A549 (cell line): ENCODE measurements around the gene SLC1A2. TPM values are rescaled to one million over a fixed set of nuclear protein-coding genes. Genes with fewer than 3 reads are reported as not detected.

ENCODE experiments used
- ATAC-seq, 2 experiments: fragments of 200-7000 bp in 1 of 2; fragments of >200 bp in 1 of 2; cut with Nextera tagmentation in 1 of 2; cut with Tn5 transposase in 1 of 2; 3 replicates each; pipeline versions ENCODE4 v1.8.0 to v1.9.1; 2018 to 2020; ENCODE audit warnings: mild to moderate bottlenecking in 1 of 2, moderate library complexity in 1 of 2
- CTCF ChIA-PET: fragments of 300-600 bp; sonication (Branson Sonifier 250); formaldehyde crosslinking; extraction: SDS; loops from one replicate; lab custom pipeline; 2021; ENCODE audit warnings: antibody characterized with exemption, inconsistent platforms; lab: Yijun Ruan, JAX
- POLR2A ChIA-PET: fragments of 350-600 bp; formaldehyde crosslinking; extraction: SDS; loops from one replicate; lab custom pipeline; 2021; ENCODE audit warnings: antibody characterized with exemption, inconsistent platforms; lab: Yijun Ruan, JAX
- DNase-seq, 2 experiments: peaks; one replicate each; pipeline versions ENCODE4 v3.0.0 to v3.0.0-alpha.2; 2011 to 2016; ENCODE audit warnings: low read depth in 1 of 2, low spot score in 1 of 2
- FAIRE-seq: peaks from 2 replicates; lab custom pipeline; 2011; peaks lifted over from hg19 to GRCh38; lab: Jason Lieb, UNC
- H3K27ac ChIP-seq, 2 experiments: fragments of >200 bp; sonication (Bioruptor Twin); formaldehyde crosslinking; 3 replicates each; pipeline ENCODE4 v1.5.1; 2016 to 2017
- H3K4me1 ChIP-seq: fragments of >200 bp; sonication (Bioruptor Twin); formaldehyde crosslinking; 3 replicates; pipeline ENCODE4 v1.6.1; 2016
- H3K4me2 ChIP-seq: fragments of >200 bp; sonication (Bioruptor Twin); formaldehyde crosslinking; 3 replicates; pipeline ENCODE4 v1.6.1; 2016
- H3K4me3 ChIP-seq: fragments of >200 bp; sonication (Bioruptor Twin); formaldehyde crosslinking; 3 replicates; pipeline ENCODE4 v1.5.1; 2016
- H3K9me3 ChIP-seq: fragments of >200 bp; sonication (Bioruptor Twin); formaldehyde crosslinking; 3 replicates; pipeline ENCODE4 v1.6.1; 2016
- CBX2 ChIP-seq: fragments of 200-600 bp; sonication (generic); IDR thresholded peaks from 2 replicates; pipeline ENCODE4 v1.6.1; 2016; ENCODE audit warnings: low read depth, mild to moderate bottlenecking, borderline replicate concordance
- CHD4 ChIP-seq: fragments of 200-600 bp; sonication (generic); IDR thresholded peaks from 2 replicates; pipeline ENCODE4 v1.6.1; 2016; ENCODE audit warnings: antibody characterized with exemption, mild to moderate bottlenecking, borderline replicate concordance
- EHF ChIP-seq: fragments of 250-450 bp; sonication (Bioruptor Pico); IDR thresholded peaks from 2 replicates; pipeline ENCODE4 v1.5.0; 2020; ENCODE audit warnings: mild to moderate bottlenecking
- GATA3 ChIP-seq: IDR thresholded peaks from 2 replicates; pipeline ENCODE4 v1.6.1; 2012; ENCODE audit warnings: borderline replicate concordance
- HEYL ChIP-seq: fragments of 250-450 bp; sonication (Bioruptor Pico); IDR thresholded peaks from 2 replicates; pipeline ENCODE4 v1.8.0; 2021; ENCODE audit warnings: mild to moderate bottlenecking, moderate library complexity
- HOXB13 ChIP-seq: fragments of 250-450 bp; sonication (Bioruptor Pico); IDR thresholded peaks from 2 replicates; pipeline ENCODE4 v1.5.0; 2020; ENCODE audit warnings: low read depth, mild to moderate bottlenecking, moderate library complexity
- JUNB ChIP-seq: fragments of >200 bp; sonication (Bioruptor Twin); formaldehyde crosslinking; IDR thresholded peaks from 2 replicates; pipeline ENCODE4 v1.6.1; 2016
- NFE2L2 ChIP-seq: fragments of 150-350 bp; conservative IDR thresholded peaks from 2 replicates; pipeline ENCODE4 v1.6.1; 2014; ENCODE audit warnings: low read length
- NR3C1 ChIP-seq: fragments of >200 bp; sonication (Bioruptor Twin); formaldehyde crosslinking; IDR thresholded peaks from 3 replicates; pipeline ENCODE4 v1.6.1; 2017
- POLR2A ChIP-seq: IDR thresholded peaks from 2 replicates; pipeline ENCODE4 v1.6.1; 2012; ENCODE audit warnings: mild to moderate bottlenecking, low read length
- POLR2AphosphoS2 ChIP-seq: conservative IDR thresholded peaks from 2 replicates; pipeline ENCODE4 v1.6.1; 2012; ENCODE audit warnings: low read length, improper control_type of control experiment, inconsistent platforms
- RAD21 ChIP-seq, 2 experiments: fragments of >200 bp in 1 of 2; sonication (Bioruptor Twin) in 1 of 2; formaldehyde crosslinking in 1 of 2; IDR thresholded peaks in 1 of 2; conservative IDR thresholded peaks in 1 of 2; 2 replicates in 1 of 2; 3 replicates in 1 of 2; pipeline ENCODE4 v1.6.1; 2012 to 2018; ENCODE audit warnings: inconsistent platforms in 1 of 2
- RCOR1 ChIP-seq: fragments of 150-350 bp; IDR thresholded peaks from 2 replicates; pipeline ENCODE4 v1.6.1; 2014; ENCODE audit warnings: antibody characterized with exemption, low read length, low read depth
- RNF2 ChIP-seq: fragments of 200-600 bp; sonication (generic); IDR thresholded peaks from 2 replicates; pipeline ENCODE4 v1.6.1; 2016; ENCODE audit warnings: low read depth, mild to moderate bottlenecking, antibody characterized with exemption, moderate library complexity, borderline replicate concordance
- SMC3 ChIP-seq: fragments of >200 bp; sonication (Bioruptor Twin); formaldehyde crosslinking; IDR thresholded peaks from 3 replicates; pipeline ENCODE4 v1.6.1; 2018; ENCODE audit warnings: inconsistent platforms
- ZC3H11A ChIP-seq: fragments of 450-650 bp; IDR thresholded peaks from 2 replicates; pipeline ENCODE4 v1.6.1; 2014; ENCODE audit warnings: antibody characterized with exemption, mild to moderate bottlenecking
- ZNF302 ChIP-seq: fragments of 250-450 bp; sonication (Bioruptor Pico); IDR thresholded peaks from 2 replicates; pipeline ENCODE4 v1.9.0; 2021; ENCODE audit warnings: inconsistent platforms, mild to moderate bottlenecking, moderate library complexity
- WGBS: methylation state at CpG from one replicate; pipeline ENCODE4 v1.1.6; 2017; ENCODE audit errors: missing lambda C conversion rate; 5-methylcytosine and 5-hydroxymethylcytosine counted together
- polyA plus RNA-seq, 4 experiments: library from polyadenylated mRNA; depleted of rRNA in 3 of 4; stranded (reverse); fragments of >200 nt; fragmentation: RNase III in 1 of 4; extraction: RNeasy Plus Mini Kit Qiagen cat#74134 plus additional on column Dnase treatment in 1 of 4; gene quantifications; 2 replicates in 3 of 4; 3 replicates in 1 of 4; pipeline ENCODE4 v1.2.3, GENCODE V29; 2011 to 2017
- TF ChIP-seq, protein P1 (sequence below): fragments of 450-650 bp; IDR thresholded peaks from 2 replicates; pipeline ENCODE4 v1.6.1; 2014; ENCODE audit warnings: antibody characterized with exemption
- TF ChIP-seq, protein P2 (sequence below): fragments of >200 bp; sonication (Bioruptor Twin); formaldehyde crosslinking; IDR thresholded peaks from 3 replicates; pipeline ENCODE4 v1.5.1; 2016
- TF ChIP-seq, protein P3 (sequence below): fragments of 250-450 bp; sonication (Bioruptor Pico); IDR thresholded peaks from 2 replicates; pipeline ENCODE4 v1.5.0; 2021; ENCODE audit warnings: mild to moderate bottlenecking, moderate library complexity, borderline replicate concordance

Gene SLC1A2
- polyA plus RNA-seq, 2 of the 4 experiments (the other 2 are of a cell fraction) = 0.01 to 0.14 TPM

DNA sequence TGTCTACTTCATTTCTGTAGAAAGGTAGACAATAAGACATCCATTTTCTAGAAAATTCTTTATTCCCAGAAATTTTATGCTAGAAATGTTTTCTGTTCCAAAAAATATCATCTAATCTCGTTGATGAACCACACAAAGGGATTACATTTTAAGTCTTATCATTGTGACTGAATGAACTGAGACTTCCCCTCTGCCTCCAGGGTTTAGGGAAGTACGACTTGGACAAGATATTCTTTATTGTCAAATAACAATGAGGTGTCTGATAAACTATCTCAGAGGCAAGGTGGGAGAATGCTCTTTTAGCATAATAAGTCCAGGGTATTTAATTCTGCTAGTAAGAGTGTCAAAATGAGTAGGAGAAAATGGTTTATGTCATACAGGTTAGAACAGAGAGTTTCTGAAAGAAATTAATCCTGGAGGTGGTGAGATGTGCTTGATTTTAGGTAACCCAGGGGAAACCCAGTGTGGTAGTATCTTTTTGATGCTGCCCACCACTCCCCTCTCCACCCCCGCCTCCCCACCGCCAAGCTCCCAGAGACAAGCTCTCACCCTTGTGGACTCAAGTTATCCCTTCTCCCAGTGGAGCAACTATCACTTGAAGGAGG lies 179.8 kb downstream of the SLC1A2 start:
- DNase-seq (no peak), FAIRE-seq (no peak), ATAC-seq (no peak)
- peaks cover 9% of the 10 kb centered on the region; the same call in 2 of the 3 replicates for H3K4me1 ChIP-seq
- H3K27ac ChIP-seq = no peak overlapping the region
- ChIA-PET CTCF (interaction anchor here (0.8 to 1.8 kb wide), 6 partner anchors 15 to 313 kb away, joined by 3 to 4 read pairs (median 3); no protein-coding TSS in a partner anchor), POLR2A (no interaction called here)
- H3K9me3 ChIP-seq = no peaks in the 10 kb centered on the region
- no peak overlapping the region for H3K4me3 ChIP-seq
- 62% methylated on average over 4 of the region's 4 CpGs for WGBS
- H3K4me2 ChIP-seq = no peak overlapping the region
- TF ChIP-seq, protein P1, sequence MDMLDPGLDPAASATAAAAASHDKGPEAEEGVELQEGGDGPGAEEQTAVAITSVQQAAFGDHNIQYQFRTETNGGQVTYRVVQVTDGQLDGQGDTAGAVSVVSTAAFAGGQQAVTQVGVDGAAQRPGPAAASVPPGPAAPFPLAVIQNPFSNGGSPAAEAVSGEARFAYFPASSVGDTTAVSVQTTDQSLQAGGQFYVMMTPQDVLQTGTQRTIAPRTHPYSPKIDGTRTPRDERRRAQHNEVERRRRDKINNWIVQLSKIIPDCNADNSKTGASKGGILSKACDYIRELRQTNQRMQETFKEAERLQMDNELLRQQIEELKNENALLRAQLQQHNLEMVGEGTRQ = no peak
- TF ChIP-seq, all 56 proteins: peak for 0

DNA sequence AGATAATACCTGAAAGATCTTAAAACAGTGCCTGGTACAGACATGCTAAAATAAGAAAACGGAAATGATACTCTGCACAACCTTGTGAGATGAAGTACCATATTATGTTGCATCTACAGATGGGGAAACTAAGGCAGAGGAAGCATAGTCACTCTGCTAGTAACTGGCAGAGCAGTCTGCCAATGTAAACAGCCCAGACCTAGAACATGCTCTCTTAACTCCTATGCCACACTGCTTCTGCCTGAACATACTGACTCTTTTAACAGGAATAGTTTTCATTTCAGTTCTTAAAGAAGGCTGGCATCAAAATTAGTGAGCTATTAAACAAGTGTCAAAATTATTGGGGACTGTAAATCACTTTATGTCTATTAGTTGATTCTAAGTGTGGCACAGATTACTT lies 180.5 kb downstream of the SLC1A2 start:
- no peak for TF ChIP-seq ZC3H11A
- TF ChIP-seq EHF (CRISPR knock-in tag) = no peak
- no peak for TF ChIP-seq HEYL (CRISPR knock-in tag)
- WGBS = 47% methylated on average over 1 of the region's 1 CpG
- Histone ChIP-seq H3K4me1 (peaks cover 9% of the 10 kb centered on the region; the same call in 2 of the 3 replicates), H3K4me2 (no peak overlapping the region), H3K4me3 (no peak overlapping the region), H3K27ac (no peak overlapping the region), H3K9me3 (0 out of 3 replicates have a peak, but pooled peaks cover under 1% of the 10 kb centered on the region)
- no peak for DNase-seq
- ATAC-seq = no peak
- POLR2A ChIA-PET = no interaction called here
- CTCF ChIA-PET = interaction anchor here (0.8 to 1.8 kb wide), 6 partner anchors 14 to 312 kb away, joined by 3 to 4 read pairs (median 3); no protein-coding TSS in a partner anchor
- no peak for FAIRE-seq

DNA sequence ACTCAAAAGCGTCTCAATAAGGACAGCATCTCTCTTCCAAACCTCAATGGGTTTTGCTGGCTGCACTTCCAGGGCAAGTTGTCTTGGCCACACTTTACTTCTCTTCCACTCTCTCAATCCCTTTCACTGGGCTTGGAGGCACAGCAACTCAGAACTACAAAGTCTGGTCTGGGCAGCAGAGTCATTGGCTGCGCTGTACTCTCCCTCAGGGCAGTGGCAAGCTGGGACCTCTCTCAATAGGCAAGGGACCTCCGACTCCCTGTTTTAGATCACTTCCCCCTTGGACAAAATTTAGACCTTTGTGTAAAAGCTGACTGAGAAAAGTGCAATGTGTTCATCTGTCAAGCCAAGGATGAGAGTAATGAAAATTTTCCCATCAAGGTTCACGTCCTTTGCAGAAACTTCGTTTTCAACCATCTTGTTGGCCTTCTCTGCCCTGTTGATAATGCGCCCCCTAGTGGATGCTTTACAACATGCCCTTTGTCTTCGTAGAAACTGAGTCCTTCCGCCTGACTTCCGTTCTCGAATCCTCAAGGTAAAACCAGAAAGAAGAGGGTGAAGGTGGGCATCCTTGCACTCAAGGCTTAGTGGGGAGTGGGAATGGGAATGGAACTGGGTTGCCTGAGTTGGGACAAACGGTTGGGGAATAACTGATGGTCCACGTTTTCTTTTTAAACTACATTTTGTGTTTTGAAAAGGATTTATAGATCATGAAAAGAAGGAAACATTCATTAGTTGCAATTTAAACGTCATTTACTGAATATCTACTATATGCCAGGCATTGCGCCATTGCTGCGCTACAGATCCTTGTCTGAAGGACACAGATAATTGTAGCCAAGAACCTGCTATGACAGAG lies 181.3 kb downstream of the SLC1A2 start:
- peak overlapping the region in 1 of 2 experiments; percentile 27; a peak in 4 of 6 replicates for H3K27ac ChIP-seq
- H3K4me2 ChIP-seq = no peak overlapping the region
- no peak overlapping the region for H3K4me3 ChIP-seq
- ChIA-PET POLR2A (no interaction called here), CTCF (interaction anchor here (0.8 to 1.8 kb wide), 13 partner anchors 8 to 313 kb away, joined by 3 to 4 read pairs (median 3); no protein-coding TSS in a partner anchor)
- H3K9me3 ChIP-seq = 0 out of 3 replicates have a peak, but pooled peaks cover 3% of the 10 kb centered on the region
- FAIRE-seq (no peak), DNase-seq (peak in 1 of 2 experiments; percentile 72), ATAC-seq (peak in 1 of 2 experiments; percentile 76; a peak in 3 of 6 replicates)
- TF ChIP-seq, protein P2, sequence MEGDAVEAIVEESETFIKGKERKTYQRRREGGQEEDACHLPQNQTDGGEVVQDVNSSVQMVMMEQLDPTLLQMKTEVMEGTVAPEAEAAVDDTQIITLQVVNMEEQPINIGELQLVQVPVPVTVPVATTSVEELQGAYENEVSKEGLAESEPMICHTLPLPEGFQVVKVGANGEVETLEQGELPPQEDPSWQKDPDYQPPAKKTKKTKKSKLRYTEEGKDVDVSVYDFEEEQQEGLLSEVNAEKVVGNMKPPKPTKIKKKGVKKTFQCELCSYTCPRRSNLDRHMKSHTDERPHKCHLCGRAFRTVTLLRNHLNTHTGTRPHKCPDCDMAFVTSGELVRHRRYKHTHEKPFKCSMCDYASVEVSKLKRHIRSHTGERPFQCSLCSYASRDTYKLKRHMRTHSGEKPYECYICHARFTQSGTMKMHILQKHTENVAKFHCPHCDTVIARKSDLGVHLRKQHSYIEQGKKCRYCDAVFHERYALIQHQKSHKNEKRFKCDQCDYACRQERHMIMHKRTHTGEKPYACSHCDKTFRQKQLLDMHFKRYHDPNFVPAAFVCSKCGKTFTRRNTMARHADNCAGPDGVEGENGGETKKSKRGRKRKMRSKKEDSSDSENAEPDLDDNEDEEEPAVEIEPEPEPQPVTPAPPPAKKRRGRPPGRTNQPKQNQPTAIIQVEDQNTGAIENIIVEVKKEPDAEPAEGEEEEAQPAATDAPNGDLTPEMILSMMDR = peak; percentile 62
- TF ChIP-seq SMC3 (peak; percentile 64), ZNF302 (CRISPR knock-in tag) (no peak), NFE2L2 (no peak), CBX2 (no peak), RAD21 (conservative IDR thresholded peaks at IDR 0.05 in 1 of 2, IDR thresholded peaks at IDR 0.05 in 1 of 2) (peak; percentile 60 to 77)
- WGBS = 51% methylated on average over 15 of the region's 15 CpGs
- peaks cover 9% of the 10 kb centered on the region; the same call in 2 of the 3 replicates for H3K4me1 ChIP-seq

DNA sequence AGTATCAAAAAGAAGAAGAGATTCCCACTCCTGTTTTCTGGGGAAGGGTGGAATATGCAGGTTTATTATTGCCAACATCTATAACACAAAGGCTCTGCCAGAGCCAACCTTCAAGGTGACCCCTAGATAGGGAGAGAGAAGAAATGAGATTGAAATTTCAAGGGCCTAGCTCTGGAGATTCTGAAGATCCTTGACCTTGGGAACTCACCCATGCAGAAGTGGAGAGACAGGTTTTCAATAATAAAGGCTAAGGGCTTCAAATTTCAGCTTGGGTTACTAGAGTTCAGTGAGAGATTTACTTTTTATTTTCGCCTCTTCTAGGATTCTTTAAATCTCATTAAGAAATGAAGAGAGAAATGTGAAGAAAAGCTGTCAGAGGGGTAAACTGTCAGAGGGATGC lies 182.0 kb downstream of the SLC1A2 start:
- CTCF ChIA-PET = interaction anchor here (0.6 to 1.4 kb wide), 13 partner anchors 8 to 316 kb away, joined by 3 to 4 read pairs (median 3); no protein-coding TSS in a partner anchor

More for the DNA sequence above, 182.0 kb downstream of the SLC1A2 start:
- H3K4me1 ChIP-seq = peaks cover 9% of the 10 kb centered on the region; the same call in 2 of the 3 replicates
- H3K27ac ChIP-seq = 0 out of 6 replicates have a peak overlapping the region, but pooled peaks of 1 of the 2 experiments have one; percentile 12
- 94% methylated on average over 1 of the region's 1 CpG for WGBS
- no peak overlapping the region for H3K4me2 ChIP-seq
- H3K4me3 ChIP-seq = no peak overlapping the region
- FAIRE-seq (no peak), ATAC-seq (no peak), DNase-seq (no peak)
- TF ChIP-seq JUNB = no peak
- no peak for TF ChIP-seq POLR2A
- TF ChIP-seq RNF2 = no peak
- TF ChIP-seq, protein P3, sequence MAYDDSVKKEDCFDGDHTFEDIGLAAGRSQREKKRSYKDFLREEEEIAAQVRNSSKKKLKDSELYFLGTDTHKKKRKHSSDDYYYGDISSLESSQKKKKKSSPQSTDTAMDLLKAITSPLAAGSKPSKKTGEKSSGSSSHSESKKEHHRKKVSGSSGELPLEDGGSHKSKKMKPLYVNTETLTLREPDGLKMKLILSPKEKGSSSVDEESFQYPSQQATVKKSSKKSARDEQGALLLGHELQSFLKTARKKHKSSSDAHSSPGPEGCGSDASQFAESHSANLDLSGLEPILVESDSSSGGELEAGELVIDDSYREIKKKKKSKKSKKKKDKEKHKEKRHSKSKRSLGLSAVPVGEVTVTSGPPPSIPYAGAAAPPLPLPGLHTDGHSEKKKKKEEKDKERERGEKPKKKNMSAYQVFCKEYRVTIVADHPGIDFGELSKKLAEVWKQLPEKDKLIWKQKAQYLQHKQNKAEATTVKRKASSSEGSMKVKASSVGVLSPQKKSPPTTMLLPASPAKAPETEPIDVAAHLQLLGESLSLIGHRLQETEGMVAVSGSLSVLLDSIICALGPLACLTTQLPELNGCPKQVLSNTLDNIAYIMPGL (CRISPR knock-in tag) = no peak
- TF ChIP-seq GATA3 = no peak
- no peak for TF ChIP-seq RAD21 (conservative IDR thresholded peaks at IDR 0.05 in 1 of 2, IDR thresholded peaks at IDR 0.05 in 1 of 2)
- TF ChIP-seq NR3C1 = no peak
- no peak for TF ChIP-seq HOXB13 (CRISPR knock-in tag)
- TF ChIP-seq CHD4 = no peak
- no peak for TF ChIP-seq RCOR1
- TF ChIP-seq, protein P2 = no peak
- no peak for TF ChIP-seq POLR2AphosphoS2
- H3K9me3 ChIP-seq = 0 out of 3 replicates have a peak, but pooled peaks cover 3% of the 10 kb centered on the region
- POLR2A ChIA-PET = no interaction called here
